Measurements from ENCODE around the gene RTF1.
A peak's percentile ranks its signal among the peaks of the same experiment; 100 is the strongest.

DNA sequence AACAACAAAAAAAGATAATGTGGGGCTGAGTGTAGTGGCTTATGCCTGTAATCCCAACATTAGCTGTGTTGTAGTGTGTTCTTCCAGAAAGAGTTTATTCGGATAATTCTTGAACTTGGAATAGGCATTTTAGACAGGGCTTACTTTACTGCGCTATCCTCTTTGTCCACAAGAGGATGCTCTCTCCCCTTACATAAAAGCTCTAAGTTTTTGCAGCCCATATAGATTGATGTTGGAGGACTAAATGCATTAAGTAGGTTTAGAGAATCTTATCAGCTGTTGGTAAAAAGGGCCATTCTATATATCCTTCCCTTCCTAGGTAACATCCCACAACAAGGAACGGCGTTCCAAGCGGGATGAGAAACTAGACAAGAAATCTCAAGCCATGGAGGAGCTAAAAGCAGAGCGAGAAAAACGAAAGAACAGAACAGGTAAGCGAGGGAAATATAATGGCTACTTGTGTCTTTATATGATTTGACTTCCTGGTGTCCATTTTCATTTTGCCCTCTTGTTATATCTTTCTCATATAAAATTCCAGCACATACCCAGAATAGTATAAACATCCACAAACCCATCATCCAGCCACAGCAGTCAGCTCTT lies 49.0 kb downstream of the RTF1 start:
- peak; percentile 32 to 93 (median 58) for TF ChIP-seq CTCF (IDR thresholded peaks at IDR 0.05 in 4 of 5, conservative IDR thresholded peaks at IDR 0.05 in 1 of 5)
- TF ChIP-seq POLR2A (IDR thresholded peaks at IDR 0.05): no peak
